OCI-LY1 (cell line): ENCODE data around the gene SLC25A28.

Experiments used
- EZH2 ChIP-seq: fragments of 200-600 bp; sonication (generic), shearing (Covaris generic); IDR thresholded peaks from 2 replicates; pipeline ENCODE4 v1.8.0; 2017; ENCODE audit warnings: borderline replicate concordance, mixed run types, mild to moderate bottlenecking, antibody characterized with exemption, low read length, moderate library complexity, mixed read lengths
- TF ChIP-seq, protein P1 (sequence below): fragments of 200-600 bp; sonication (generic), shearing (Covaris generic); IDR thresholded peaks from 2 replicates; pipeline ENCODE4 v1.5.1; 2017; ENCODE audit warnings: mild to moderate bottlenecking, antibody characterized with exemption, low read length, moderate library complexity, mixed read lengths

DNA sequence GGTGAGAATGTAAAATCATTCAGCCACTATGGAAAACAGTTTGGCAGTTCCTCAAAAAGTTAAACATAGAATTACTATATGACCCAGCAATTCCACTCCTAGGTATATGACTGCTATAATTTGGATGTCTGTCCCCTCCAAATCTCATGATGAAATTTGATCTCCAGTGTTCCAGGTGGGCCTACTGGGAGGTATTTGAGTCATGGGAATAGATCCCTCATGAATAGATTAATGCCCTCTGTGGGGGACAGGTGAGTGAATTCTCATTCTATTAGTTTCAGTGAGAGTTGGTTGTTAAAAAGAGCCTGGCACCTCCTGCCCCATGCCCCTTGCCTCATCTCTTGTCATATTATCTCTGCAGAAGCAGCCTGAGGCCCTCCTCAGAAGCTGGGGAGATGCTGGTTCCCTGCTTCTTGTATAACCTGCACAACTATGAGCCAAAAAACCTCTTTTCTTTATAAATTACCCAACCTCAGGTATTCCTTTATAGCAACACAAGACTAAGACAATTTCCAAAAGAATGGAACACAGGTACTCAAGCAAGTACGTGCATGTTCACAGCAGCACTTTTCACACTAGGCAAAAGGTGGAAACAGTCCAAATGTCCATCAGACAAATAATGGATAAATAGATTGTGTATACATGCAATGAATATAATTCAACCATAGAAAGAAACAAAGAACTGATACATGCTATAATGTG lies 8.8 kb upstream of the SLC25A28 start:
- TF ChIP-seq, protein P1, sequence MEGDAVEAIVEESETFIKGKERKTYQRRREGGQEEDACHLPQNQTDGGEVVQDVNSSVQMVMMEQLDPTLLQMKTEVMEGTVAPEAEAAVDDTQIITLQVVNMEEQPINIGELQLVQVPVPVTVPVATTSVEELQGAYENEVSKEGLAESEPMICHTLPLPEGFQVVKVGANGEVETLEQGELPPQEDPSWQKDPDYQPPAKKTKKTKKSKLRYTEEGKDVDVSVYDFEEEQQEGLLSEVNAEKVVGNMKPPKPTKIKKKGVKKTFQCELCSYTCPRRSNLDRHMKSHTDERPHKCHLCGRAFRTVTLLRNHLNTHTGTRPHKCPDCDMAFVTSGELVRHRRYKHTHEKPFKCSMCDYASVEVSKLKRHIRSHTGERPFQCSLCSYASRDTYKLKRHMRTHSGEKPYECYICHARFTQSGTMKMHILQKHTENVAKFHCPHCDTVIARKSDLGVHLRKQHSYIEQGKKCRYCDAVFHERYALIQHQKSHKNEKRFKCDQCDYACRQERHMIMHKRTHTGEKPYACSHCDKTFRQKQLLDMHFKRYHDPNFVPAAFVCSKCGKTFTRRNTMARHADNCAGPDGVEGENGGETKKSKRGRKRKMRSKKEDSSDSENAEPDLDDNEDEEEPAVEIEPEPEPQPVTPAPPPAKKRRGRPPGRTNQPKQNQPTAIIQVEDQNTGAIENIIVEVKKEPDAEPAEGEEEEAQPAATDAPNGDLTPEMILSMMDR: no peak
- TF ChIP-seq EZH2: no peak
